Measurements from ENCODE around the gene CHRNB4.
"Not testable (repeated sequence)": the region's sequence is repeated elsewhere in the genome, so short reads cannot be mapped to it uniquely, and the experiment has no call there.

Gene CHRNB4

DNA sequence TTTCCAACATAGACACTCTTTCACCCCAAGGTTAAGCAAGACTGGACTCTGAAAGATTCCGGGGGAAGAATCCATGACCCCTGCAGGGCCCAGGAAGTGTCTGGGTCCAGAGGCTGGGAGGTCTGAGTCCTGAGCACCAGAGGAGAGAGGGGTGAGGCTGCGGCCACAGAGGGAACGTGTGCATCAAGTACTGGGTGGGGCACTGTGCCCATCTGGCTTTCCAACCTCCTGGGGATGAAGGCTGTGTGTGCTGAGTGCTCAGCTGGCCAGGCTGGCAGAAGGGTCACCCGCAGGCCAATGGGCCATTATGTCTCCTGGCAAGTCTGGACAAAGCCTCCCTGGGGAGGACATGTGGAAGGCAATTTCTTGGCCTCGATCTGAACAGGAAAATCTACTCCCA lies 23.5 kb downstream of the CHRNB4 start:
- no peak for DNase-seq (ENCODE audit: low read depth, low spot score)
- in situ Hi-C loops (cut with HindIII; ENCODE audit: low sequenced_read_pairs): no loop called here
- TF ChIP-seq CTCF (IDR thresholded peaks at IDR 0.05; ENCODE audit: low read depth, low read length): no peak
- H3K4me3 ChIP-seq (ENCODE audit: low read depth, low read length): no peak overlapping the region

- H3K4me3 ChIP-seq (ENCODE audit: low read depth, low read length): no peak overlapping the region
- in situ Hi-C loops (cut with HindIII; ENCODE audit: low sequenced_read_pairs): no loop called here
- no peak for DNase-seq (ENCODE audit: low read depth, low spot score)
- no peak for TF ChIP-seq CTCF (IDR thresholded peaks at IDR 0.05; ENCODE audit: low read depth, low read length)
Observed at GRCh38 chr15:78617076-78617475, 23.9 kb downstream of the CHRNB4 start.

DNA sequence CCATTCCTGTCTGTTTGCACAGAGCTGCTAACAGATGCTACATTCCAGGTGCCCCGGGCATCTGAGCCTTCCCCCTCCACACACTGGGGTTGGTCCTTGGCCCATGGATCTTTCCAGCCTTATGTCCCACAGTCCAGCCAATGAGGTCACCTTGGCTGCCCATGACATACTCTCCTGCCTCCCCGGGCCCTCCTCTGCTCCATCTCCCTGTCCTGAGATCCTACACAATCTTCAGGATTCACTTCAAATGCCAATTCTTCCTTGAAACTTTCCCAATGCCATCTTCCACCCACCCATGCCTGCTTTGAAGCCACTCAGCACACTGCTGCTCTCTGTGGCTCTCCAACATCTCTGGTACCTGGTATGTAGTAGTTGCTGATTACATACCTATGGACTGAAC lies 24.5 kb downstream of the CHRNB4 start:
- no peak for TF ChIP-seq CTCF (IDR thresholded peaks at IDR 0.05; ENCODE audit: low read depth, low read length)
- no peak for DNase-seq (ENCODE audit: low read depth, low spot score)
- in situ Hi-C loops (cut with HindIII; ENCODE audit: low sequenced_read_pairs): no loop called here
- no peak overlapping the region for H3K4me3 ChIP-seq (ENCODE audit: low read depth, low read length)

GRCh38 chr15:78615151-78615589 lies 25.8 kb downstream of the CHRNB4 start:
- no peak overlapping the region for H3K4me3 ChIP-seq (ENCODE audit: low read depth, low read length)
- no peak for DNase-seq (ENCODE audit: low read depth, low spot score)
- in situ Hi-C loops (cut with HindIII; ENCODE audit: low sequenced_read_pairs): no loop called here
- no peak for TF ChIP-seq CTCF (IDR thresholded peaks at IDR 0.05; ENCODE audit: low read depth, low read length)

GRCh38 chr15:78614021-78614420 lies 27.0 kb downstream of the CHRNB4 start:
- H3K4me3 ChIP-seq (ENCODE audit: low read depth, low read length): no peak overlapping the region
- DNase-seq (ENCODE audit: low read depth, low spot score): no peak
- in situ Hi-C loops (cut with HindIII; ENCODE audit: low sequenced_read_pairs): no loop called here
- TF ChIP-seq CTCF (IDR thresholded peaks at IDR 0.05; ENCODE audit: low read depth, low read length): no peak

DNA sequence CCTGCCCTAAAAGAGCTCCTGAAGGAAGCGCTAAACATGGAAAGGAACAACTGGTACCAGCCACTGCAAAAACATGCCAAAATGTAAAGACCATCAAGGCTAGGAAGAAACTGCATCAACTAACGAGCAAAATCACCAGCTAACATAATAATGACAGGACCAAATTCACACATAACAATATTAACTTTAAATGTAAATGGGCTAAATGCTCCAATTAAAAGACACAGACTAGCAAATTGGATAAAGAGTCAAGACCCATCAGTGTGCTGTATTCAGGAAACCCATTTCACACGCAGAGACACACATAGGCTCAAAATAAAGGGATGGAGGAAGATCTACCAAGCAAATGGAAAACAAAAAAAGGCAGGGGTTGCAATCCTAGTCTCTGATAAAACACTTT lies 31.5 kb downstream of the CHRNB4 start:
- DNase-seq (ENCODE audit: low read depth, low spot score); in situ Hi-C loops (cut with HindIII; ENCODE audit: low sequenced_read_pairs); H3K4me3 ChIP-seq (ENCODE audit: low read depth, low read length): not testable (repeated sequence)

DNA sequence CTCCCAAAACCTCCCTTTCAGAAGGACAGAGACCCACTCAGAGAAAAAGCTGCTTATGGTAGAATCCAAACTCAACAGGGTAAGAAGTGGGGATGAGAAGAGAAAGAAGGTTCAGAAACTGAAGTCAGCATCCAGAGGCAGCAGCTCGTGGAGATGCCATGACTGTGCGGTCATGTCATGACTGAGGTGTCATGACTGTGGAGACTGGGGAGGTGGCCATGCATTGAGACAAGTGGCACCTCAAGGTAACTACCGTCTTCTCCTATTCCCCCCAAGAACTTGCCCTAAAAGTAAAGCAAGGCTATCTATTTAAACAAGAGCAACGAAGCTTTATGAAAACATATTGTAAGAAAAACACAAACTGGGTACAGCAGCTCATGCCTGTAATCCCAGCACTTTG lies 35.3 kb downstream of the CHRNB4 start:
- no peak overlapping the region for H3K4me3 ChIP-seq (ENCODE audit: low read depth, low read length)
- DNase-seq (ENCODE audit: low read depth, low spot score): no peak
- in situ Hi-C loops (cut with HindIII; ENCODE audit: low sequenced_read_pairs): no loop called here
- TF ChIP-seq CTCF (IDR thresholded peaks at IDR 0.05; ENCODE audit: low read depth, low read length): no peak
